ENCODE measurements around the gene MYLK4.

GRCh38 chr6:2746557-2747061, 4.1 kb downstream of the MYLK4 start:
- TF ChIP-seq POLR2AphosphoS5 (IDR thresholded peaks at IDR 0.05; ENCODE audit: borderline replicate concordance, low read depth, low read length) = no peak
- TF ChIP-seq EZH2 (IDR thresholded peaks at IDR 0.05) = no peak
- no peak for TF ChIP-seq FOXP2 (optimal IDR thresholded peaks at IDR 0.05; ENCODE audit: control extremely low read depth, extremely low read length, insufficient read depth)

Measured in SK-N-MC (cell line).